ENCODE results near the gene PRTG.

PRTG gene

DNA sequence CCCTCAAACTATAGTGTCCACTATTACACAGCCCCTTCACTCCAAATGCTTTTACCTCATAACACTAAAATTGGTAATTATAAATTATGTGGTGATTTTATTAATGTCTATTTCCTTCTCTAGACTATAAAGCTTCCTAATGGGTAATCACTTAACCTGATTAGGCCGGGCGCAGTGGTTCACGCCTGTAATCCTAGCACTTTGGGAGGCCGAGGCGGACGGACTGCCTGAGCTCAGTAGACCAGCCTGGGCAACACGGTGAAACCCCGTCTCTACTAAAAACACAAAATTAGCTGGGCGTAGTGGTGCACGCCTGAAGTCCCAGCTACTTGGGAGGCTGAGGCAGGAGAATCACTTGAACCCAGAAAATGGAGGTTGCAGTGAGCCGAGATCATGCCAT, 83.5 kb downstream of the PRTG start:
- TF ChIP-seq, protein P1, sequence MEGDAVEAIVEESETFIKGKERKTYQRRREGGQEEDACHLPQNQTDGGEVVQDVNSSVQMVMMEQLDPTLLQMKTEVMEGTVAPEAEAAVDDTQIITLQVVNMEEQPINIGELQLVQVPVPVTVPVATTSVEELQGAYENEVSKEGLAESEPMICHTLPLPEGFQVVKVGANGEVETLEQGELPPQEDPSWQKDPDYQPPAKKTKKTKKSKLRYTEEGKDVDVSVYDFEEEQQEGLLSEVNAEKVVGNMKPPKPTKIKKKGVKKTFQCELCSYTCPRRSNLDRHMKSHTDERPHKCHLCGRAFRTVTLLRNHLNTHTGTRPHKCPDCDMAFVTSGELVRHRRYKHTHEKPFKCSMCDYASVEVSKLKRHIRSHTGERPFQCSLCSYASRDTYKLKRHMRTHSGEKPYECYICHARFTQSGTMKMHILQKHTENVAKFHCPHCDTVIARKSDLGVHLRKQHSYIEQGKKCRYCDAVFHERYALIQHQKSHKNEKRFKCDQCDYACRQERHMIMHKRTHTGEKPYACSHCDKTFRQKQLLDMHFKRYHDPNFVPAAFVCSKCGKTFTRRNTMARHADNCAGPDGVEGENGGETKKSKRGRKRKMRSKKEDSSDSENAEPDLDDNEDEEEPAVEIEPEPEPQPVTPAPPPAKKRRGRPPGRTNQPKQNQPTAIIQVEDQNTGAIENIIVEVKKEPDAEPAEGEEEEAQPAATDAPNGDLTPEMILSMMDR (IDR thresholded peaks at IDR 0.05), result no peak
- no peak for TF ChIP-seq ZFX (IDR thresholded peaks at IDR 0.05; ENCODE audit: borderline replicate concordance)
- H3K27ac ChIP-seq, result no peak overlapping the region

DNA sequence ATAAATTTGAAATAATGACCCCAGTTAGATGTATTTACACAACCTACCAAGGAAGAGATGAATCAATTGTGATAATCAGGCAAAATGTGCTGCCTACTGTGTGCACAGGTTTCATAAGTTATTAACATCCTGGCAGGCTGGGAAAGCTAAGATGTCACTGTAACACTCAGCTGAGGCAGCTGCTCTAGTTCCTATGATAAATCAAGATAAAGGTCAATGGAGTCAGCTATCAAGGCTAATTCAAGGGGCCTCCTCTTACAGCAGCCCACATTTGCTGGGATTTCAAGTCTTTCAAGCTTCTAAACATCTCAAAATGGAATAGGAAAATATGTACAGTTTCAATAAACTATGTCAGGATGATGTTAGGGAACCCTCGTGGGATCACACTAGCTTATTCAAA, 84.1 kb downstream of the PRTG start:
- TF ChIP-seq ZFX (IDR thresholded peaks at IDR 0.05; ENCODE audit: borderline replicate concordance), result no peak
- TF ChIP-seq, protein P1 (IDR thresholded peaks at IDR 0.05), result no peak
- H3K27ac ChIP-seq, result no peak overlapping the region

GRCh38 chr15:55654561-55655031, 88.4 kb downstream of the PRTG start:
- H3K27ac ChIP-seq, result no peak overlapping the region
- TF ChIP-seq ZFX (IDR thresholded peaks at IDR 0.05; ENCODE audit: borderline replicate concordance), result no peak
- TF ChIP-seq, protein P1 (IDR thresholded peaks at IDR 0.05), result no peak

DNA sequence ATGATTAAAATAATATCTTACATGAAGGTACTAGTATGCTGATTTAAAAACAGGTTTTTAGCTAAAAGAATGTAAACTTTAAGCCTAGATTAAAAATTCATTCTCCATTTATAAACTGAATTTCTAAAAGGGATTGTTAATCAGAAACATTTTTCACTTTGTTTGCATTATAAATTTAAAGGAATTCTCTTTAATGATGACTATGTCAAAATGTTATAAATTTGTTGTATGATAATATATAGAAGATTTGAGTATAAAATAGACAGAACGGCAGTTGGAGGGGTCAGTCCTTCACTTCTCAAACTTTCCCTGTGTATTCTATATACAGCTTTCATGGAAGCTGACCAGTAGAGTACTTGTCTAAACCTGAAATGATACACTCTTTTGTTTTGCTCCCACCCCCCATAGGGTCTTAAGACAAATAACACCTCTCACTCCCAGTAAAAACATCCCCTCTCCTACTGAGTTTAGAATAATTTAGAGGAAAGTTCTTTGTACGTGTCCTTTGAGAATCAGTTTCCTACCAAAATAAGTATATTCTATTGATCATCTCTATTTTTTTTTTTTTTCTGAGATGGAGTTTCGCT, 90.0 kb downstream of the PRTG start:
- H3K27ac ChIP-seq, result no peak overlapping the region
- no peak for TF ChIP-seq ZFX (IDR thresholded peaks at IDR 0.05; ENCODE audit: borderline replicate concordance)
- TF ChIP-seq, protein P1 (IDR thresholded peaks at IDR 0.05), result no peak

- no peak for TF ChIP-seq ZFX (IDR thresholded peaks at IDR 0.05; ENCODE audit: borderline replicate concordance)
- TF ChIP-seq, protein P1 (IDR thresholded peaks at IDR 0.05), result no peak
- H3K27ac ChIP-seq, result no peak overlapping the region
Observed at GRCh38 chr15:55652359-55652758, 90.6 kb downstream of the PRTG start.

GRCh38 chr15:55649058-55649423, 93.9 kb downstream of the PRTG start:
- H3K27ac ChIP-seq, result no peak overlapping the region
- no peak for TF ChIP-seq ZFX (IDR thresholded peaks at IDR 0.05; ENCODE audit: borderline replicate concordance)
- TF ChIP-seq, protein P1 (IDR thresholded peaks at IDR 0.05), result no peak

GRCh38 chr15:55638764-55639163, 104.2 kb downstream of the PRTG start:
- H3K27ac ChIP-seq, result no peak overlapping the region
- TF ChIP-seq, protein P1 (IDR thresholded peaks at IDR 0.05), result no peak
- no peak for TF ChIP-seq ZFX (IDR thresholded peaks at IDR 0.05; ENCODE audit: borderline replicate concordance)
